ENCODE data around the gene POLD2.
"Not testable (repeated sequence)": the region's sequence is repeated elsewhere in the genome, so short reads cannot be mapped to it uniquely, and the experiment has no call there.

POLD2 gene

DNA sequence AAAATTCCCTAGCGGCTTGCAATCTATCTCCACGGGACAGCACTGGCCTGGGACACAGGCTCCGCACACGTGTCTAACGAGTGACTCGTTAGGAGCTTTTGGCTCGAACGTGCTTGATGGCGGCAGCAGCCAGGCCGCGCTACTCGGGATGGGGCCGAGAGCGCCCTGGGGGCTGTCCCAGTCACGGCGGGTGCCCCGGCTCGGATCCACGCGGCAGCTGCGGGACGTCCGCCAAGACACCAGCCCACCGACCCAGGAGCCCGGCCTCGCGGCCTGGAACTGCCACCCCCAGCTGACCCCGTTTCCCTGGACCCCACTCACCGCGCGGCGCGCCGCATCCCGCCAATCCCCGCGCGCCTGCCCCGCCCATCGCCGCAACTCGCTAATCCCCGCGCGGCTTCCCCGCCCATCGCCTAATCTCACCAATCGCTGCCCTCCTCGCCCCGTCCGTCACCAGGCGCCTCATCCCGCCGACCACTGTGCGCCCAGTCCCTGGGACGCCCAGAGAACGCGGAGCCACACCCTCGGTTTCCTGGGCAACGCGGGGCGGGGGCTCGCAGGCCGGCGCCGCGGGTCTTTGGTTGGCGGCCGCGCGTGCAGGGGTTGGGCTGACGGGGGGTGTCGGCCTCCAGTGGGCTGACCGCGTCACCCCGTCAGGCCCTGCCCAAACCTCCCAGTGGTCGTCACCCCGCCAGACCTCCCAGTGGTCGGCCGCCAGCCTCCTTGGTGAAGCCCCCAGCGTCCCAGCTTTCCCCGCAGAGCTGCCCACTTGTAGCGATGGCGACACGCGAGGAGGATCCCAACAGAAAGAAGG is at the start of gene POLD2:
TSS of gene POLD2 (minus strand) at position 359 of the 814 bp plus-strand sequence. CDS start 1,495 bp downstream, outside the sequence.
- TF ChIP-seq, protein P1, sequence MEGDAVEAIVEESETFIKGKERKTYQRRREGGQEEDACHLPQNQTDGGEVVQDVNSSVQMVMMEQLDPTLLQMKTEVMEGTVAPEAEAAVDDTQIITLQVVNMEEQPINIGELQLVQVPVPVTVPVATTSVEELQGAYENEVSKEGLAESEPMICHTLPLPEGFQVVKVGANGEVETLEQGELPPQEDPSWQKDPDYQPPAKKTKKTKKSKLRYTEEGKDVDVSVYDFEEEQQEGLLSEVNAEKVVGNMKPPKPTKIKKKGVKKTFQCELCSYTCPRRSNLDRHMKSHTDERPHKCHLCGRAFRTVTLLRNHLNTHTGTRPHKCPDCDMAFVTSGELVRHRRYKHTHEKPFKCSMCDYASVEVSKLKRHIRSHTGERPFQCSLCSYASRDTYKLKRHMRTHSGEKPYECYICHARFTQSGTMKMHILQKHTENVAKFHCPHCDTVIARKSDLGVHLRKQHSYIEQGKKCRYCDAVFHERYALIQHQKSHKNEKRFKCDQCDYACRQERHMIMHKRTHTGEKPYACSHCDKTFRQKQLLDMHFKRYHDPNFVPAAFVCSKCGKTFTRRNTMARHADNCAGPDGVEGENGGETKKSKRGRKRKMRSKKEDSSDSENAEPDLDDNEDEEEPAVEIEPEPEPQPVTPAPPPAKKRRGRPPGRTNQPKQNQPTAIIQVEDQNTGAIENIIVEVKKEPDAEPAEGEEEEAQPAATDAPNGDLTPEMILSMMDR (IDR thresholded peaks at IDR 0.05; ENCODE audit: low read depth, low read length) = no peak
- peak within 1 kb of the TSS; percentile 75 for H3K4me3 ChIP-seq (ENCODE audit: low read depth, low read length)

DNA sequence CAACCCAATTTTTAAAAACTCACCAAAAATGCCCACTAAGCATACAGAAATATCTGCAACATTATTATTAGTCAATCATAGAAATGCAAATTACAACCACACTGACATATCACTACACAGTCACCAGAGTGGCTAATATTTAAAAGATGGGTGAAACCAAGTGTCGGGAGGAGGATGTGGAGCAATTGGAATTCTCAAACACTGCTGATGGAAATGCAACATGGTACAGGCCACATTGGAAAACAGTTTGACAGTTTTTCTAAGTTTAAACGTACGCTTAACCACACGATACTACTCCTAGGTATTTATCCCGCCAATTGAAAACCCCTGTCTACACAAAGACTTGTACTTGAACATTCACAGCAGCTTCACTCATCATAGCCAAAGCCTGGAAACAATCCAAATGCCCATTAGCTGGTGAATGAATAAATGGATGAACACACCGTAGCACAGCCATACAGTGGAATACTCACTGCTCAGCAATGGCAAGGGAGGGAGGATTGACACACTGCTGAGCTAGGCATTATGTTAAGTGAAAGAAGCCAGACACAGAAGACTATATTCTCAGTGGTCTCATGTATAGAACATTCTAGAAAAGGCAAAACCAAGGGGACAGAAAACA is 49.6 kb upstream of the POLD2 start:
- no peak overlapping the region for H3K4me3 ChIP-seq (ENCODE audit: low read depth, low read length)
- TF ChIP-seq, protein P1 (IDR thresholded peaks at IDR 0.05; ENCODE audit: low read depth, low read length) = no peak

DNA sequence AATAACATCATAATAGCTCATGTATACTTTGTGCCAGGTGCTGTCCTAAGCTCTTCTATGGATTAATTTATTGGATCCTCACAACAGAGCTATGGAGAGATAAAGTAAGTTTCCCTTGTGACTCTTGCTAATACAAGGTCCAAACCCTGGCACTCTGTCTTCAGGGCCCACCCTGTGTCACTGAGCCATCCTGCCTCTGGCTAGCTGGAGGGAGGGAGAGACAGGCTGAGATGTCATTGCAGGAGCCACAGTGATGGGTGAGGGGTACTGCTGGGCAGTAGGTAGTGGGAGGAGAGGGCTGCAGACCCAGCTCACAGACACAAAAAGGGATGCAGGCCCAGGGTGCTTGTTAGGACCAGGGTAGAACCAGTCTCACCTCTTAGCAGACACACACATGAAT is 49.0 kb upstream of the POLD2 start:
- H3K4me3 ChIP-seq (ENCODE audit: low read depth, low read length) = no peak overlapping the region
- TF ChIP-seq, protein P1 (IDR thresholded peaks at IDR 0.05; ENCODE audit: low read depth, low read length) = no peak

DNA sequence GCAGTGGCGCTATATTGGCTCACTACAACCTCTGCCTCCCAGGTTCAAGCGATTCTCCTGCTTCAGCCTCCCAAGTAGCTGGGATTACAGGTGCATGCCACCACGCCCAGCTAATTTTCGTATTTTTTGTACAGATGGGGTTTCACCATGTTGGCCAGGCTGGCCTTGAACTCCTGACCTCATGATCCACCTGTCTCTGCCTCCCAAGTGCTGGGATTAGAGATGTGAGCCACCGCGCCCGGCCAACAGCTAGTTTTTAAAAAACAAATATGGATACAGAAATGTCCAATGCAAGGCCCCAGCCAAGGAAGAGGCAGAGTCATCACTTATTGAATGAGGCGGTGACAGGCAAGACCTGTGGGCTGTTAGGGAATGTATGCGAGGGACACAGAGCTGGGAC is 48.6 kb upstream of the POLD2 start:
- not testable (repeated sequence) for H3K4me3 ChIP-seq (ENCODE audit: low read depth, low read length)

DNA sequence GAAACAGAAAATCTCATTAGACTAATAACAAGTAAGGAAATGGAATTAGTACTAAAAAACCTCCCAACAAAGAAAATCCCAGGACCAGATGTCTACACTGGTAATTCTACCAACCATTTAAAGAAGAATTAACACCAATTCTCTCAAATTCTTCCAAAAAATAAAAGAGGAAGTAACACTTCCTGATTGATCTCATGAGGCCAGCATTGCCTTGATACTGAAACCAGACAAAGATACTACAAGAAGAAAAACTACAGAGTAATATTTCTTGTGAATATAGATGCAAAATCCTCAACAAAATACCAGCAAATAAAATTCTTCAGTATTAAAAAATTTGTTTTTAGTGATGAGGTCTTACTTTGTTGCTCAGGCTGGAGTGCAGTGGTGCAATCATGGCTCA is 44.6 kb upstream of the POLD2 start:
- TF ChIP-seq, protein P1 (IDR thresholded peaks at IDR 0.05; ENCODE audit: low read depth, low read length) = no peak
- H3K4me3 ChIP-seq (ENCODE audit: low read depth, low read length) = no peak overlapping the region

DNA sequence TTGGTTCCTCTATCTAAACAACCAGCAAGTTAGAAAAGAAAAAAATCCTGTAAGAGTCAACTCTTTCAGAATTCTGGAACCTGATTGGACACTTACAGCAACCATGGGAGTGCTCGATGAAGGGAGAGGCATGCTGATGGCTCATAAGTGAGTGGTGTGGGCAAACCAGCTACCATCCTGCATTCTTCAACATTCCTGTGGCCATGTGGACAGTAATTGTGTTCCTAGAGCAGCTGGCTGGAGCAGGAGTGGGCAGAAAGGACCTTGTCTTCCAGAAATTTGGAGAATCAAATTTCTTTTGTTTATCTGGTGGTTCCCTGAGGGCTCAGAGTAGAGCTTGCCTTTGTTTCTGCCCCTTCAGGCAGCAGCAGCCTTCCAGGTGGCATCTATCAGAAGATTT is 40.2 kb upstream of the POLD2 start:
- TF ChIP-seq, protein P1 (IDR thresholded peaks at IDR 0.05; ENCODE audit: low read depth, low read length) = no peak
- H3K4me3 ChIP-seq (ENCODE audit: low read depth, low read length) = no peak overlapping the region

DNA sequence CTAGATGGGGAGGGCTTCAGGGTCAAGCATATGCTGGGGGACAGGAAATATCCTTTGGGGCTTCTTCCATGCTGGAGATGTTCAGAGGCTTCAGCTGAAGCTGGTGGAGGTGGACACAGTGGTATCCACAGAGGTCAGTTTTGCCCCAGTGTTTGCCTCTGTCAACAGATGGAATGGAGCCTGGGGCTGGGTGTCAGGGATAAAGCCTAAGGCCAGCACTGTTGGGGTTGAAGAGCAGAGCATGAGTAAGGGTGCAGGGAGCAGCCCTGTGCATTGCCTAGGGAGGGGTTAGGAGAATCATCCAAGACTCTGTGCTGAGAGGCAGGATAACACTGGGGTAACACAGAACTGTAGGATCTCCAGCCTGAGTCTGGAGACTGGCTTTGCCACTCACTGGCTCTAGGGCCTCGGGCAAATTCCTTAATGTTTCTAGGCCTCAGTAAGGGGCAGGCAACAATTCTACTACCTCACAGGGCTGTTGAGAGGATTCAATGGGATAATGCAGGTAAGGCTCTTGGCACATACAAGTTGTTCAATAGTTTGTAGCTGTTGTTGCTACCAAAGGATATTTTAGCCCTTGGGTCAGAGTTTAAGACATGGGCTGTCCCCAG is 39.5 kb upstream of the POLD2 start:
- no peak overlapping the region for H3K4me3 ChIP-seq (ENCODE audit: low read depth, low read length)
- TF ChIP-seq, protein P1 (IDR thresholded peaks at IDR 0.05; ENCODE audit: low read depth, low read length) = no peak

All from WI38 (cell line).